Smooth muscle cell (in vitro differentiated cells): ENCODE results near the gene DENND4A. TPM values are rescaled to one million over a fixed set of nuclear protein-coding genes. Genes with fewer than 3 reads are reported as not detected.

Experiments
- DNase-seq: peaks from one replicate; lab custom pipeline; 2025; ENCODE audit not compliant: unreplicated experiment; lab: John Stamatoyannopoulos, UW
- H2AFZ ChIP-seq: fragments of 200-600 bp; sonication (generic); 2 replicates; pipeline ENCODE4 v1.6.0; 2016; ENCODE audit warnings: antibody characterized with exemption, low read depth, mild to moderate bottlenecking
- H3F3A ChIP-seq: fragments of 200-600 bp; sonication (generic); 2 replicates; pipeline ENCODE4 v1.6.0; 2017; ENCODE audit warnings: antibody characterized with exemption, low read depth
- H3K27ac ChIP-seq: fragments of 200-600 bp; sonication (generic); 2 replicates; pipeline ENCODE4 v1.5.1; 2016; ENCODE audit warnings: low read depth, mild to moderate bottlenecking
- H3K27me3 ChIP-seq: fragments of 200-600 bp; sonication (generic); 2 replicates; pipeline ENCODE4 v1.6.1; 2016; ENCODE audit warnings: low read depth, mild to moderate bottlenecking
- H3K36me3 ChIP-seq: fragments of 200-600 bp; sonication (generic); 2 replicates; pipeline ENCODE4 v1.5.1; 2016; ENCODE audit warnings: low read depth
- H3K4me1 ChIP-seq: fragments of 200-600 bp; sonication (generic); 2 replicates; pipeline ENCODE4 v1.5.1; 2016; ENCODE audit warnings: low read depth
- H3K4me2 ChIP-seq: fragments of 200-600 bp; sonication (generic); 2 replicates; pipeline ENCODE4 v1.6.0; 2016; ENCODE audit warnings: mild to moderate bottlenecking
- H3K4me3 ChIP-seq: fragments of 200-600 bp; sonication (generic); 2 replicates; pipeline ENCODE4 v1.5.1; 2016; ENCODE audit warnings: mild to moderate bottlenecking
- H3K79me2 ChIP-seq: fragments of 200-600 bp; sonication (generic); 2 replicates; pipeline ENCODE4 v1.6.0; 2016; ENCODE audit warnings: low read depth, mild to moderate bottlenecking
- H3K9ac ChIP-seq: fragments of 200-600 bp; sonication (generic); 2 replicates; pipeline ENCODE4 v1.6.0; 2016; ENCODE audit warnings: low read depth
- H3K9me3 ChIP-seq: fragments of 200-600 bp; sonication (generic); replicated peaks from 2 replicates; pipeline ENCODE4 v1.5.1; 2016; ENCODE audit warnings: low read depth
- H4K20me1 ChIP-seq: fragments of 200-600 bp; sonication (generic); 2 replicates; pipeline ENCODE4 v1.6.0; 2016; ENCODE audit warnings: low read depth
- WGBS: methylation state at CpG from one replicate; pipeline ENCODE4 v1.1.7; 2016; ENCODE audit warnings: low lambda C conversion rate; 5-methylcytosine and 5-hydroxymethylcytosine counted together
- polyA plus RNA-seq: library from polyadenylated mRNA; unstranded; fragments of >200 nt; fragmentation: Nextera tagmentation; extraction: Ambion mirVana; gene quantifications from 2 replicates; pipeline ENCODE4 v1.2.1, GENCODE V29; 2016
- total RNA-seq: library from RNA; depleted of rRNA; stranded (reverse); fragments of >200 nt; gene quantifications from 2 replicates; pipeline ENCODE4 v1.2.3, GENCODE V29; 2014
- TF ChIP-seq, protein P1 (sequence below): fragments of 200-600 bp; sonication (generic); IDR thresholded peaks from 2 replicates; pipeline ENCODE4 v1.5.1; 2017; ENCODE audit warnings: borderline replicate concordance, mild to moderate bottlenecking, antibody characterized with exemption; ENCODE audit not compliant: insufficient read depth, poor library complexity, severe bottlenecking

Gene DENND4A
- total and polyA plus RNA-seq, 2 experiments from 2014 or later, result 3.4 to 16.5 TPM

GRCh38 chr15:65791335-65792137 is 557 bp downstream of the DENND4A start:
- peaks cover 5% of the 10 kb centered on the region for H4K20me1 ChIP-seq
- peak overlapping the region; percentile 91 for H3K27ac ChIP-seq
- no peaks in the 10 kb centered on the region for H3K27me3 ChIP-seq
- H3K4me2 ChIP-seq, result peak overlapping the region; percentile 92
- H2AFZ ChIP-seq, result peak overlapping the region; percentile 17
- WGBS, result under 1% methylated on average over 31 of the region's 69 CpGs
- H3K4me3 ChIP-seq, result peak overlapping the region; percentile 61
- no peaks in the 10 kb centered on the region for H3K9me3 ChIP-seq
- TF ChIP-seq, protein P1, sequence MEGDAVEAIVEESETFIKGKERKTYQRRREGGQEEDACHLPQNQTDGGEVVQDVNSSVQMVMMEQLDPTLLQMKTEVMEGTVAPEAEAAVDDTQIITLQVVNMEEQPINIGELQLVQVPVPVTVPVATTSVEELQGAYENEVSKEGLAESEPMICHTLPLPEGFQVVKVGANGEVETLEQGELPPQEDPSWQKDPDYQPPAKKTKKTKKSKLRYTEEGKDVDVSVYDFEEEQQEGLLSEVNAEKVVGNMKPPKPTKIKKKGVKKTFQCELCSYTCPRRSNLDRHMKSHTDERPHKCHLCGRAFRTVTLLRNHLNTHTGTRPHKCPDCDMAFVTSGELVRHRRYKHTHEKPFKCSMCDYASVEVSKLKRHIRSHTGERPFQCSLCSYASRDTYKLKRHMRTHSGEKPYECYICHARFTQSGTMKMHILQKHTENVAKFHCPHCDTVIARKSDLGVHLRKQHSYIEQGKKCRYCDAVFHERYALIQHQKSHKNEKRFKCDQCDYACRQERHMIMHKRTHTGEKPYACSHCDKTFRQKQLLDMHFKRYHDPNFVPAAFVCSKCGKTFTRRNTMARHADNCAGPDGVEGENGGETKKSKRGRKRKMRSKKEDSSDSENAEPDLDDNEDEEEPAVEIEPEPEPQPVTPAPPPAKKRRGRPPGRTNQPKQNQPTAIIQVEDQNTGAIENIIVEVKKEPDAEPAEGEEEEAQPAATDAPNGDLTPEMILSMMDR, result no peak
- H3K4me1 ChIP-seq, result peaks cover 10% of the 10 kb centered on the region
- H3K9ac ChIP-seq, result peak overlapping the region; percentile 91
- no peaks in the 10 kb centered on the region for H3K36me3 ChIP-seq
- DNase-seq, result no peak
- H3F3A ChIP-seq, result no peaks in the 10 kb centered on the region
- peaks cover 37% of the 10 kb centered on the region for H3K79me2 ChIP-seq

DNA sequence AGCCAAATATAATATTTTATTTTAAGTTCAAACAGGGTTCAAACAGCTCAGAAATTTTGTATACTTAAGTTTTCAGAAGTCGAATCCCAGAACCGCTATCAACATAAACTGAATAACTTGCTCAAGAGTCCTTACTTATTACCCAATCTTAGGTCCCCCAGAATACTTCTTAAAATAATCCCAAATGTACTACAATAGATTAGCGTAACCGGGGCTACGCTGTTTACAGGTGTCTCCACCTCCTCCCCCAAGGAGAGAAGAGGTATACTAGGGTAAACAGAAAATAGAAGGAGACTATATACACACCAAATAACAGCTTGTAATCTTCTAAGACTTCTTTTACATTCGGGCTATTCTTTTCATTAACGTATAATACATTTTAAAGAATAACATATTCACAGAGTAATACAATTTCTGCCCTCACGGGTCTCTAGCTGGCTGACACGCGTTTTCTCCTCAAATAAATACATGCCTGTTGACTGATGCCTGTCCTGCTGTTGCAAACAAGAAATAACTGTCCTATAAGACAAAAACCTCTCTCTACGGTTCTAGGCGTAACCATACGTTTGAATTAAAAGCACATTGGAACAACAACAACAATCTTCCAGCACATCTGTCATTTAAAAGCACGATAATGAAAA is 1.3 kb downstream of the DENND4A start:
- Histone ChIP-seq H3K79me2 (peaks cover 38% of the 10 kb centered on the region), H3K9ac (peak overlapping the region; percentile 91), H2AFZ (peak overlapping the region; percentile 17), H3F3A (no peaks in the 10 kb centered on the region), H3K4me2 (peak overlapping the region; percentile 92), H3K9me3 (no peaks in the 10 kb centered on the region), H3K4me3 (peak overlapping the region; percentile 61), H3K4me1 (peaks cover 8% of the 10 kb centered on the region), H3K36me3 (no peaks in the 10 kb centered on the region), H3K27ac (peak overlapping the region; percentile 91), H4K20me1 (peaks cover 5% of the 10 kb centered on the region), H3K27me3 (no peaks in the 10 kb centered on the region)
- no peak for DNase-seq
- TF ChIP-seq, protein P1, result no peak
- 25% methylated on average over 14 of the region's 14 CpGs for WGBS

GRCh38 chr15:65789759-65790425 is 2.2 kb downstream of the DENND4A start:
- no peaks in the 10 kb centered on the region for H3K27me3 ChIP-seq
- H3F3A ChIP-seq, result no peaks in the 10 kb centered on the region
- H3K4me1 ChIP-seq, result peaks cover 8% of the 10 kb centered on the region
- 92% methylated on average over 10 of the region's 10 CpGs for WGBS
- DNase-seq, result no peak
- no peaks in the 10 kb centered on the region for H3K36me3 ChIP-seq
- H3K27ac ChIP-seq, result no peak overlapping the region
- peaks cover 38% of the 10 kb centered on the region for H3K79me2 ChIP-seq
- no peak overlapping the region for H2AFZ ChIP-seq
- H4K20me1 ChIP-seq, result peaks cover 5% of the 10 kb centered on the region
- peak overlapping the region; percentile 61 for H3K4me3 ChIP-seq
- TF ChIP-seq, protein P1, result no peak
- H3K4me2 ChIP-seq, result no peak overlapping the region
- no peaks in the 10 kb centered on the region for H3K9me3 ChIP-seq
- no peak overlapping the region for H3K9ac ChIP-seq
